GM18909 (cell line): Measurements from ENCODE around the gene TAPT1.

Experiments used
- ATAC-seq: cut with Tn5 transposase; IDR thresholded peaks from one replicate; pipeline ENCODE4 v1.9.1; 2021; ENCODE audit warnings: mild to moderate bottlenecking; ENCODE audit not compliant: unreplicated experiment, poor library complexity

The TAPT1 gene

GRCh38 chr4:16113741-16114140, 112.5 kb downstream of the TAPT1 start:
- no peak for ATAC-seq

DNA sequence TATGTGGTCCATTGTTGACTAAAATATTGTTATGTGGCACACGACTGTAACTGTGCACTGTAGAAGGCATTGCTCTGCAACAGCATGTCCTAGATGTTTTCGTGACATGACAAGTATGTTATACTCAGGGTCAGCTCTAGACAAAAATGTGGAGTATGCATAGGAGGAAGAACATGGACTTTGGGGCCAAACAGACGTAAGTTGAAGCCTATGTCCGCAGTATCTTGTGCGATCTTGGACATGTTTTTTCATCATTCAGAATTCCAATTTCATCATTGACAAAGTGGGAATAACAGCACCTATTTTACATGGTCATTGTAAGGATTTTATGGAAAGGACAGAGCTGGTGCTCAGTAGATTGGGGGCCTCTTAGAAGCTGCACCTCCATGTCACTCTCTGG, 114.7 kb downstream of the TAPT1 start:
- ATAC-seq = no peak

- ATAC-seq = no peak
Measured at GRCh38 chr4:16110661-16111290, 115.5 kb downstream of the TAPT1 start.
